D721Med (cell line): Measurements from ENCODE around the gene ANKRD60.

Experiments
- DNase-seq: peaks from one replicate; pipeline ENCODE4 v3.0.0; 2011; ENCODE audit warnings: low spot score; ENCODE audit not compliant: insufficient read length
- FAIRE-seq: peaks from 2 replicates; lab custom pipeline; 2011; peaks lifted over from hg19 to GRCh38; lab: Jason Lieb, UNC
- TF ChIP-seq, protein P1 (sequence below): IDR thresholded peaks from 2 replicates; pipeline ENCODE4 v1.5.1; 2012; ENCODE audit warnings: mild to moderate bottlenecking, control low read depth; ENCODE audit not compliant: insufficient read depth; ENCODE audit errors: missing control alignments

ANKRD60 gene

GRCh38 chr20:58237318-58238132 is 9.1 kb upstream of the ANKRD60 start:
- FAIRE-seq (no peak), DNase-seq (no peak)

GRCh38 chr20:58236612-58237317 is 8.3 kb upstream of the ANKRD60 start:
- peak; percentile 63 for DNase-seq
- FAIRE-seq: no peak
- TF ChIP-seq, protein P1, sequence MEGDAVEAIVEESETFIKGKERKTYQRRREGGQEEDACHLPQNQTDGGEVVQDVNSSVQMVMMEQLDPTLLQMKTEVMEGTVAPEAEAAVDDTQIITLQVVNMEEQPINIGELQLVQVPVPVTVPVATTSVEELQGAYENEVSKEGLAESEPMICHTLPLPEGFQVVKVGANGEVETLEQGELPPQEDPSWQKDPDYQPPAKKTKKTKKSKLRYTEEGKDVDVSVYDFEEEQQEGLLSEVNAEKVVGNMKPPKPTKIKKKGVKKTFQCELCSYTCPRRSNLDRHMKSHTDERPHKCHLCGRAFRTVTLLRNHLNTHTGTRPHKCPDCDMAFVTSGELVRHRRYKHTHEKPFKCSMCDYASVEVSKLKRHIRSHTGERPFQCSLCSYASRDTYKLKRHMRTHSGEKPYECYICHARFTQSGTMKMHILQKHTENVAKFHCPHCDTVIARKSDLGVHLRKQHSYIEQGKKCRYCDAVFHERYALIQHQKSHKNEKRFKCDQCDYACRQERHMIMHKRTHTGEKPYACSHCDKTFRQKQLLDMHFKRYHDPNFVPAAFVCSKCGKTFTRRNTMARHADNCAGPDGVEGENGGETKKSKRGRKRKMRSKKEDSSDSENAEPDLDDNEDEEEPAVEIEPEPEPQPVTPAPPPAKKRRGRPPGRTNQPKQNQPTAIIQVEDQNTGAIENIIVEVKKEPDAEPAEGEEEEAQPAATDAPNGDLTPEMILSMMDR: peak; percentile 90

More at GRCh38 chr20:58237318-58238132, 9.1 kb upstream of the ANKRD60 start:
- TF ChIP-seq, protein P1: no peak

DNA sequence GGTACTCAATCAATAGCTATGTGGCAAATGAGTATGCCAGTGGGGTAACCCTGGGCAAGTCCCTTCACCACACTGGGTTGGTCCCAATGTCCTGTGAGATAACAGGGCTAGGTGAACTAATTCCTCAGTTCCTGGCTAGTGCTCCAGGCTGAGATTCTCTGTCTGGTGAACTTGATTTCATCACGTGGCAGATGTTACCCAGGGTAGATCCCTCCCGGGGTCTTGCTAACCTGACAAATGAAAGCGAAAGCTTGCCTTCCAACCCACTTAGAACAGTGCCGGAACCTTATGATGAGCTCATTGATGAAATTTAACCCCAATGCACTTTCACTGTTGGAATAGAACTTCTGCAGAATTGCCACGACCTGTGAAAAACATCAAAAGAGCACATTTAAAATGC is 6.6 kb upstream of the ANKRD60 start:
- FAIRE-seq (no peak), DNase-seq (no peak)

DNA sequence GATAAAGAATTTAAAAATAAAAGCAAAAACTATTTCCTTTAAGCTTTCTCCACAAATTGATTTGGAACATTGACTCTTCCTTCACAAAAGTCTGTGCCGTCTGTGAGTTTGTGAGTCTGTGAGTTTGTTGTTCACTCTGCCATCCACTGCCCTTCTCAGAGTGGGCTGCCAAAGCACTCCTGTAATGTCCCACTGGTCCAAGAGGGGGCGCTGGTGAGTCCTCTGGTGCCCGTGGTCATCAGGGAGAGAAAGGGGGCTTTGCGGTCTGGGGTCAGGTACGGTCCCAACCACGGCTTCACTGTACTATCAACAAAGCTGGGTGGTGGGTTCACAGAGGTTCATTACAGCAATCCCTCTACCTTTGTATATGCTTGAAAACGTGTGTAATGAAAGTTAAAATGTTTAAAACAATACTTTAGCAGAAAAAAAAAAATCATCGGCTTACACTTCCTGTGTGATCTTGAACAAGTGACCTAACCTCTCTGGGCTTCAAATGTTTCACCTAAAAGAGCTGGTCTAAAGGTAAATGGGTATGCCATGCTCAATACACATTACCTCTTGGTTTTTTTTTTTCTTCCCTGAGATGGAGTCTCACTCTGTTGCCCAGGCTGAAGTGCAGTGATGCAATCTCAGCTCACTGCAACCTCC is 5.6 kb upstream of the ANKRD60 start:
- no peak for DNase-seq
- no peak for FAIRE-seq

More for the DNA sequence above, 6.6 kb upstream of the ANKRD60 start:
- TF ChIP-seq, protein P1: no peak

DNA sequence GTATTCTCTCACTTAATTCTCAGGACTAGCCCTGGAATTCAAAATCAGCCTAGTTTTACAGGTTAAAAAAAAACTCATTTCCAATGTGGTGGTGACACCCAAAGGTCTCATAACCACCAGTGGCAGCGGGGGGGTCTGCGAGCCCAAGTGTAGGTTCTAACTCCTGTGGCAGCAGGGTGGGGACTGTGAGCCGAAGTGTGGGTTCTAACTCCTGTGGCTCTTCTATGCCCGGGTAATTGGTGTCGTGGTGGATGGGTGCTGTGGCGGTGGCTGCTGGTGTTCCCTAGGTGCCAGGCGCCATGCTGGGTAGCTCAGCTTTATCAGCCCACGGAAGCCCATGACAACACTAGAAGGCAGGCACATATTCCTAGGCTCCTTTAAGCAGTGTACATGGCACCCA is 4.9 kb upstream of the ANKRD60 start:
- FAIRE-seq (no peak), DNase-seq (no peak)
- TF ChIP-seq, protein P1: no peak

More for the DNA sequence above, 5.6 kb upstream of the ANKRD60 start:
- TF ChIP-seq, protein P1: peak; percentile 27

GRCh38 chr20:58231683-58232082 is 3.2 kb upstream of the ANKRD60 start:
- FAIRE-seq: no peak

More at GRCh38 chr20:58231683-58232082, 3.2 kb upstream of the ANKRD60 start:
- TF ChIP-seq, protein P1: no peak
- DNase-seq: no peak
